ENCODE data around the gene MGAT3. TPM values are rescaled to one million over a fixed set of nuclear protein-coding genes. Genes with fewer than 3 reads are reported as not detected.

The MGAT3 gene
- total and polyA plus RNA-seq, 2 donors (not counting 3 experiments of a cell fraction or from before 2014, with no cell fraction given): not detected

- TF ChIP-seq JUN (IDR thresholded peaks at IDR 0.05; ENCODE audit: borderline replicate concordance, insufficient read depth, insufficient read length, low read depth) (no peak), FOS (IDR thresholded peaks at IDR 0.05; ENCODE audit: borderline replicate concordance, insufficient read depth, low read length) (no peak), POLR2AphosphoS5 (IDR thresholded peaks at IDR 0.05; ENCODE audit: insufficient read depth, low read depth, low read length) (no peak), MYC (IDR thresholded peaks at IDR 0.05; ENCODE audit: low read depth, low read length) (no peak), EZH2 (IDR thresholded peaks at IDR 0.05; ENCODE audit: borderline replicate concordance, low read depth, low read length, severe bottlenecking) (no peak), GATA2 (IDR thresholded peaks at IDR 0.05; ENCODE audit: insufficient read depth, insufficient read length, low read depth, low read length) (no peak), MAX (IDR thresholded peaks at IDR 0.05; ENCODE audit: insufficient read depth, insufficient read length) (no peak), POLR2A (IDR thresholded peaks at IDR 0.05; ENCODE audit: low read depth, low read length) (no peak), CTCF (IDR thresholded peaks at IDR 0.05; ENCODE audit: extremely low read depth in 1 of 2, insufficient read depth in 1 of 2, low read depth in 1 of 2, low read length in 2 of 2) (no peak)
- H3K4me2 ChIP-seq (ENCODE audit: insufficient read depth, low read length): no peak overlapping the region
- no peaks in the 10 kb centered on the region for H3K9me1 ChIP-seq (replicated peaks; ENCODE audit: control insufficient read depth, extremely low read depth, insufficient read depth, low read length)
- no peaks in the 10 kb centered on the region for H3K4me1 ChIP-seq (ENCODE audit: control insufficient read depth, extremely low read depth, insufficient read depth, low read length)
- CTCF ChIA-PET: no interaction called here
- FAIRE-seq (no peak), DNase-seq (ENCODE audit: low read depth, low spot score) (no peak)
- no peaks in the 10 kb centered on the region for H3K36me3 ChIP-seq (ENCODE audit: control insufficient read depth in 2 of 2, extremely low read depth in 1 of 2, insufficient read depth in 2 of 2, low read length in 2 of 2)
- no peaks in the 10 kb centered on the region for H3K9me3 ChIP-seq (replicated peaks; ENCODE audit: control insufficient read depth, insufficient read depth, low read length)
- no TSS peak for BruUV-seq (replicated peaks)
- POLR2A ChIA-PET: no interaction called here
- H3K27me3 ChIP-seq (ENCODE audit: control insufficient read depth in 2 of 2, insufficient read depth in 2 of 2, low read length in 2 of 2): peaks cover 26 to 27% of the 10 kb centered on the region in 2 experiments
- no peaks in the 10 kb centered on the region for H4K20me1 ChIP-seq (replicated peaks; ENCODE audit: control insufficient read depth, extremely low read depth, insufficient read depth, low read length)
- no peak overlapping the region for H2AFZ ChIP-seq (ENCODE audit: low read depth, low read length)
- no peak overlapping the region for H3K27ac ChIP-seq (ENCODE audit: insufficient read depth, low read depth, low read length)
- no peak overlapping the region for H3K9ac ChIP-seq (replicated peaks; ENCODE audit: extremely low read depth, insufficient read depth, low read length)
- dilution Hi-C loops (cut with MboI; ENCODE audit: extremely low pct_ligation_motif_present, low sequenced_read_pairs) (no loop called here), intact Hi-C loops (cut with micrococcal nuclease) (no loop called here)
- H3K4me3 ChIP-seq (replicated peaks in 1 of 3; ENCODE audit: insufficient read depth in 1 of 3, low read depth in 1 of 3, low read length in 3 of 3): no peak overlapping the region
- no peaks in the 10 kb centered on the region for H3K79me2 ChIP-seq (ENCODE audit: control insufficient read depth, insufficient read depth, low read length)
These were observed 2.9 kb upstream of the MGAT3 start for GRCh38 chr22:39453765-39454378.

All from endothelial cell of umbilical vein (primary cell).